Stomach (tissue), 9 donors: Measurements from ENCODE around the gene RETREG3. TPM values are rescaled to one million over a fixed set of nuclear protein-coding genes. Genes with fewer than 3 reads are reported as not detected.

Experiments
- DNase-seq, 2 donors: peaks; one replicate each; pipeline versions ENCODE4 v3.0.0 to v3.0.0-alpha.2; 2013 to 2019
- H3K27ac ChIP-seq, 5 donors: fragments of 200-600 bp in 4 of 5; sonication (generic) in 4 of 5; one replicate each; pipeline ENCODE4 v1.5.1; 2013 to 2019; ENCODE audit warnings: mild to moderate bottlenecking in 1 of 5, moderate library complexity in 1 of 5
- H3K27me3 ChIP-seq, 3 donors: fragments of 200-600 bp; sonication (generic); one replicate each; pipeline ENCODE4 v1.5.1; 2017 to 2019; ENCODE audit warnings: mixed run types in 1 of 3
- H3K36me3 ChIP-seq, 4 donors: fragments of 200-600 bp; sonication (generic); 1 replicate in 3 of 4; 2 replicates in 1 of 4; pipeline ENCODE4 v1.5.1; 2016 to 2019
- H3K4me1 ChIP-seq, 4 donors: fragments of 200-600 bp; sonication (generic); one replicate each; pipeline ENCODE4 v1.5.1; 2016 to 2019
- H3K4me3 ChIP-seq, 4 donors: fragments of 200-600 bp; sonication (generic) in 3 of 4; one replicate each; pipeline ENCODE4 v1.5.1; 2016 to 2019; ENCODE audit warnings: mild to moderate bottlenecking in 1 of 4
- H3K9me3 ChIP-seq, 4 donors: fragments of 200-600 bp; sonication (generic); one replicate each; pipeline ENCODE4 v1.5.1; 2016 to 2019
- EP300 ChIP-seq: sonication (generic); formaldehyde crosslinking; IDR thresholded peaks from one replicate; pipeline ENCODE4 v1.6.1; 2017; ENCODE audit warnings: antibody characterized with exemption
- POLR2A ChIP-seq, 4 donors: fragments of 450-650 bp; IDR thresholded peaks; one replicate each; pipeline ENCODE4 v1.6.1; 2016; ENCODE audit warnings: antibody characterized with exemption in 4 of 4, control low read depth in 2 of 4, mild to moderate bottlenecking in 1 of 4, moderate library complexity in 1 of 4
- POLR2AphosphoS5 ChIP-seq, 3 donors: sonication (generic); formaldehyde crosslinking; IDR thresholded peaks; one replicate each; pipeline ENCODE4 v1.6.1; 2016; ENCODE audit warnings: antibody characterized with exemption in 3 of 3
- WGBS, 5 donors: extraction: QIAGEN DNeasy Blood & Tissue Kit in 3 of 5; methylation state at CpG; one replicate each; pipeline versions ENCODE4 v1.1.5 to v1.1.7; 2013 to 2018; 5-methylcytosine and 5-hydroxymethylcytosine counted together
- intact Hi-C: fragments of 100-400 bp; cut with DNase I; formaldehyde crosslinking; loops from one replicate; pipeline ENCODE4 v1.15.1; 2023; ENCODE audit warnings: low total_unique reads
- polyA plus RNA-seq, 3 donors: library from polyadenylated mRNA; stranded (reverse); fragments of 200-250 nt; gene quantifications; one replicate each; pipeline ENCODE4 v1.2.3, GENCODE V29; 2013
- total RNA-seq, 5 donors: library from RNA; depleted of rRNA; stranded (reverse); fragments of >200 nt; gene quantifications; one replicate each; pipeline versions ENCODE4 v1.1.0 to v1.2.3, GENCODE V29; 2014 to 2016
- TF ChIP-seq, protein P1 (sequence below), 7 experiments: fragments of 450-650 bp in 4 of 7; fragments of 200-600 bp in 3 of 7; sonication (generic) in 3 of 7; IDR thresholded peaks; one replicate each; pipeline ENCODE4 v1.5.1; 2016 to 2019; ENCODE audit warnings: antibody characterized with exemption in 7 of 7, control low read depth in 2 of 7, mild to moderate bottlenecking in 1 of 7
- donor health status: healthy with polysubstance abuse.
- donor health status: Bipolar disorder and iron deficiency.
- donor health status: healthy.

The RETREG3 gene
- total and polyA plus RNA-seq, 8 donors = 9.5 to 74.8 (median 25.5) TPM

DNA sequence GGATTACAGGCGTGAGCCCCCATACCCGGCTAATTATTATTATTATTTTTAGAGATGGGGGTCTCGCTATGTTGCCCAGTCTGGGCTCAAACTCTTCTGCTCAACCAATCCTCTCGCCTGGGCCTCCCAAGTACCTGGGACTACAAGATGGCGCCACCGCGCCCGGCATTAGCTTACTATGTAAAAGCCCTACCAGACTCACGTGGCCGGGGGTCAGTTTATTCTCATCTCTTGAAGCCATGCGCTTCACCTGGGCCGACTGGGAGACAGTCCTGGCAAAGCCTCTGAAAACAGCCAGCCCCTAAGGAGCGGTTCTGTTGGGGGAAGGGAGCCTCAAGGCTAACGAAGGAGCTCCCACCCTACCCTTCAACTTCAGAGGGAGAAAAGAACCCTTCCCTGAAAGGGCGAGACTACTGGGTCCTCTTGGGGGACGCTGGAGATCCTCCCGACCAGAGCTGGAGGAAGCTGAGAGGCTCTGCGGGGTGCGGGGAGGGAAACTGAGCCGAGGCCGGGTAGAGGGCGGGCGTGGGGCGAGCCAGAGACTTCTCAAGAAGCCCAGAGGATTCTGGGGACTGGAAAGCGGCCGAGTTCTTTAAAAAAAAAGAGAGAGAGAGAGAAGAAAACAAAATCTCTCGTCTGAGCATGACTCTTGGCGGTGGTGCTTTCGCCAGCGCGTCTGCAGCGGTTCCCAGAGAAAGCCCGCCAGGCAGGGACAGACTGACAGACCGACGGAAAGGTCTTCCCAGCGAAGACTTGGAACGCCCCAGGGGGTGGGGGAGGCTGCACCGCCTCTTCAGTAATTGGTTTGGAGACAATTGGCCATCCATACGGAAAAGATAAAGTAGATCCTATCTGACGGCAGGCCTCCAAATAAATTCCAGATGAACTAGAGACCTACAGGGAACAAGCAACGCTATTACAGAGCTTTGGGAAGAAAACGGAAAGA is 44.3 kb upstream of the RETREG3 start:
- intact Hi-C loops = no loop called here
- peak in 1 of 2 donors; percentile 87 for DNase-seq
- Histone ChIP-seq H3K36me3 (no peaks in the 10 kb centered on the region), H3K4me1 (peaks cover 0 to 20% (median 11%) of the 10 kb centered on the region in 4 donors), H3K4me3 (peak overlapping the region; percentile 27 to 36 (median 32)), H3K27ac (peak overlapping the region; percentile 13 to 77 (median 71)), H3K27me3 (peaks cover 0 to 4% (median 0%) of the 10 kb centered on the region in 3 donors), H3K9me3 (no peaks in the 10 kb centered on the region)
- WGBS, 5 donors = 26 to 33% (median 29%) methylated on average over 40 to 42 of the region's 42 CpGs
- no peak for TF ChIP-seq EP300
- TF ChIP-seq, protein P1, sequence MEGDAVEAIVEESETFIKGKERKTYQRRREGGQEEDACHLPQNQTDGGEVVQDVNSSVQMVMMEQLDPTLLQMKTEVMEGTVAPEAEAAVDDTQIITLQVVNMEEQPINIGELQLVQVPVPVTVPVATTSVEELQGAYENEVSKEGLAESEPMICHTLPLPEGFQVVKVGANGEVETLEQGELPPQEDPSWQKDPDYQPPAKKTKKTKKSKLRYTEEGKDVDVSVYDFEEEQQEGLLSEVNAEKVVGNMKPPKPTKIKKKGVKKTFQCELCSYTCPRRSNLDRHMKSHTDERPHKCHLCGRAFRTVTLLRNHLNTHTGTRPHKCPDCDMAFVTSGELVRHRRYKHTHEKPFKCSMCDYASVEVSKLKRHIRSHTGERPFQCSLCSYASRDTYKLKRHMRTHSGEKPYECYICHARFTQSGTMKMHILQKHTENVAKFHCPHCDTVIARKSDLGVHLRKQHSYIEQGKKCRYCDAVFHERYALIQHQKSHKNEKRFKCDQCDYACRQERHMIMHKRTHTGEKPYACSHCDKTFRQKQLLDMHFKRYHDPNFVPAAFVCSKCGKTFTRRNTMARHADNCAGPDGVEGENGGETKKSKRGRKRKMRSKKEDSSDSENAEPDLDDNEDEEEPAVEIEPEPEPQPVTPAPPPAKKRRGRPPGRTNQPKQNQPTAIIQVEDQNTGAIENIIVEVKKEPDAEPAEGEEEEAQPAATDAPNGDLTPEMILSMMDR (IDR thresholded peaks at IDR 0.05) = no peak
- no peak for TF ChIP-seq POLR2A (IDR thresholded peaks at IDR 0.05)
- TF ChIP-seq POLR2AphosphoS5 (IDR thresholded peaks at IDR 0.05) = no peak

DNA sequence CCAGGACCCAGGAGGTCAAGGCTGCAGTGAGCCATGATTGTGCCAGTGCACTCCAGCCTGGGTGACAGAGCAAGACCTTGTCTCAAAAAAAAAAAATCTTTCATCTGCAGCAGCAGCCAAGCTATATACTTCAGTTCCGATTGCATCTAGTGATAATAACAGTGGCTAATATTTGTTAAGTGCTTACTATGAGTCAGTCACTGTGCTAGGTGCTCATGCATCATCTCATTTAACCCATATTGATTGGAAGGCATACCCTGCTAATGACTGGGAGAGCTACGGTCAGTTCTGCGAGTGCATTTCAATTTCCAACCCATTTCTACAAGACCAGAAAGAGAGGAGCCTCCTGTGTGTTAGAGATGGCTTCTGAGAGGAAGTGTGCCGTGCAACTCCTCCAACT is 42.2 kb upstream of the RETREG3 start:
- Histone ChIP-seq H3K4me1 (peaks cover 0 to 19% (median 11%) of the 10 kb centered on the region in 4 donors), H3K9me3 (no peaks in the 10 kb centered on the region), H3K27me3 (peaks cover 0 to 4% (median 0%) of the 10 kb centered on the region in 3 donors), H3K27ac (no peak overlapping the region), H3K36me3 (no peaks in the 10 kb centered on the region), H3K4me3 (no peak overlapping the region)
- intact Hi-C loops = no loop called here
- TF ChIP-seq EP300 (no peak), POLR2AphosphoS5 (IDR thresholded peaks at IDR 0.05) (no peak), POLR2A (IDR thresholded peaks at IDR 0.05) (no peak)
- TF ChIP-seq, protein P1 (IDR thresholded peaks at IDR 0.05) = no peak
- DNase-seq = no peak
- WGBS, 5 donors = 69 to 79% (median 74%) methylated on average over 4 of the region's 4 CpGs

DNA sequence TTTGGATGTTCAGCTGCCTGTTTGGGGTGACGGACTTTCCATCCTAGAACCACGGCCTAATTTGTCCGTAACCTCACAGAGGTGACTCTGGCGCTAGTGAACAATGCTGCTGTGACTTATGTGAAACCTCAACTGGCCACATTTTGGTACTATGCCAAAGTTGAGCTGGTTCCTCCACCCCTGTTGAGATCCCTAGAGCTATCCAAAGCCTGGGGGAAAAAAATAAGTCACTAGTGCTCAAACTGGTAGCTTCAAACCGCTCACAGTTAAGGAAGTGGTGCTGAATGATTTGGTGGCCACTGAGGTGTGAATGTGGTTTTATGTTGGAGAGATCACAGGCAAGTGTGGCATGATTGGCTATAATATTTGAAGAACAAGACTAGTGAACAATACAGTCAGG is 38.6 kb upstream of the RETREG3 start:
- TF ChIP-seq EP300 (no peak), POLR2A (IDR thresholded peaks at IDR 0.05) (no peak), POLR2AphosphoS5 (IDR thresholded peaks at IDR 0.05) (no peak)
- TF ChIP-seq, protein P1 (IDR thresholded peaks at IDR 0.05) = no peak
- no peaks in the 10 kb centered on the region for H3K4me1 ChIP-seq
- H3K27me3 ChIP-seq = no peaks in the 10 kb centered on the region
- H3K4me3 ChIP-seq = no peak overlapping the region
- DNase-seq = no peak
- WGBS, 5 donors = 70 to 82% (median 73%) methylated on average over 5 of the region's 5 CpGs
- no peaks in the 10 kb centered on the region for H3K36me3 ChIP-seq
- no peaks in the 10 kb centered on the region for H3K9me3 ChIP-seq
- intact Hi-C loops = no loop called here
- no peak overlapping the region for H3K27ac ChIP-seq

DNA sequence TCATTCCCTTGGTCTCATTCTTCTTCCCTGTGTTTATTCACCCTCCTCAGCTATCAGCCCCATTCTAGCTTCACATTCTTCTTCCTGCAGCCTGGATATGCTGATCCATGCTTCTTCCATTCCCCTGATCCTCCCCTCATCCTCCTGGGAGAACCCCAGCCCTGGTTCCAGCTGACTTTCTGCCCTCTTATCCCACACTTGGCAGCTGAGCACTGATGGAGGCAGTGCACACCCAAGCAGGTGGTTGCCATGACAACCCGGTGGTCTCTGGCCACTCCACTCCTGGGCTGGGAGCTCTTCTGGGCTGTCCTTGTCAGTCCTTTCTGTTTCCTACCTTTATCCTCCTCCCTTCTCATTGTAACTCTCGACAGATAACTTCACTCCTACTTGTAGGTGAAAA is 33.2 kb upstream of the RETREG3 start:
- intact Hi-C loops = no loop called here
- Histone ChIP-seq H3K9me3 (no peaks in the 10 kb centered on the region), H3K4me3 (no peak overlapping the region), H3K36me3 (no peaks in the 10 kb centered on the region), H3K27ac (no peak overlapping the region), H3K4me1 (no peaks in the 10 kb centered on the region), H3K27me3 (no peaks in the 10 kb centered on the region)
- 26 to 51% (median 39%) methylated on average over 2 of the region's 2 CpGs for WGBS, 5 donors
- TF ChIP-seq EP300 (no peak), POLR2A (IDR thresholded peaks at IDR 0.05) (no peak)
- no peak for DNase-seq

DNA sequence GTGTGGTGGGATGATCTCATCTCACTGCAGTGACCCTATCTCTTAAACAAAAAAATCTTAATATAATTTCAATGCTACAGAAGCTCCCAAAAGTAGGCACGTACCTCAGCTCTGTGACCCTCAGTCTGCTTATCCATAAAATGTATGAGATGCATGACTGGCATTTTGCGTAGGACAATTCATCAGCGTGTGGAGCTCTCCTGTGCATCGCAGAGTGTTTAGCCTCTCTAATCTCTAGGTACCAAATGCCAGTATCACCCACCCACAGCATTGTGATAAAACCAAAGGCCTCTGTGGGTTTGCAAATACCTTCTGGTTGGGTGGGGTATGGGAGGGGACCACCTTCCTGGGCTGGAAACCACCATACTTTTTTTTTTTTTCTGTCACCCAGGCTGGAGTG is 30.9 kb upstream of the RETREG3 start:
- Histone ChIP-seq H3K27ac (no peak overlapping the region), H3K9me3 (no peaks in the 10 kb centered on the region), H3K4me1 (no peaks in the 10 kb centered on the region), H3K36me3 (no peaks in the 10 kb centered on the region), H3K27me3 (no peaks in the 10 kb centered on the region), H3K4me3 (no peak overlapping the region)
- no peak for DNase-seq
- WGBS, 5 donors = 79 to 89% (median 81%) methylated on average over 4 of the region's 4 CpGs
- TF ChIP-seq, protein P1 (IDR thresholded peaks at IDR 0.05) = no peak
- TF ChIP-seq POLR2AphosphoS5 (IDR thresholded peaks at IDR 0.05) (no peak), EP300 (no peak), POLR2A (IDR thresholded peaks at IDR 0.05) (no peak)
- intact Hi-C loops = no loop called here
